Measurements from ENCODE around the gene LRRC74A.

Gene LRRC74A

GRCh38 chr14:76855066-76855465 is 28.9 kb downstream of the LRRC74A start:
- no peak for DNase-seq

- DNase-seq: no peak
Observed at GRCh38 chr14:76856769-76857168, 30.6 kb downstream of the LRRC74A start.

- DNase-seq: no peak
Observed at GRCh38 chr14:76861574-76862255, 35.5 kb downstream of the LRRC74A start.

GRCh38 chr14:76862546-76863282 is 36.5 kb downstream of the LRRC74A start:
- DNase-seq: no peak

GRCh38 chr14:76863724-76864407 is 37.7 kb downstream of the LRRC74A start:
- no peak for DNase-seq

- DNase-seq: no peak
Observed at GRCh38 chr14:76866456-76866855, 40.2 kb downstream of the LRRC74A start.

GRCh38 chr14:76867516-76868453 is 41.6 kb downstream of the LRRC74A start:
- peak; percentile 11 for DNase-seq

GRCh38 chr14:76868454-76869170 is 42.4 kb downstream of the LRRC74A start:
- no peak for DNase-seq

GRCh38 chr14:76870166-76870565 is 44.0 kb downstream of the LRRC74A start:
- DNase-seq: no peak

GRCh38 chr14:76872796-76873432 is 46.7 kb downstream of the LRRC74A start:
- peak; percentile 64 for DNase-seq

- no peak for DNase-seq
Observed at GRCh38 chr14:76874734-76875133, 48.5 kb downstream of the LRRC74A start.

GRCh38 chr14:76876076-76876475 is 49.9 kb downstream of the LRRC74A start:
- peak; percentile 24 for DNase-seq

- DNase-seq: no peak
Observed at GRCh38 chr14:76877871-76878270, 51.7 kb downstream of the LRRC74A start.

GRCh38 chr14:76880449-76880848 is 54.2 kb downstream of the LRRC74A start:
- no peak for DNase-seq

GRCh38 chr14:76881348-76881747 is 55.1 kb downstream of the LRRC74A start:
- no peak for DNase-seq

GRCh38 chr14:76882651-76883050 is 56.4 kb downstream of the LRRC74A start:
- no peak for DNase-seq

GRCh38 chr14:76883447-76883846 is 57.2 kb downstream of the LRRC74A start:
- no peak for DNase-seq

- no peak for DNase-seq
Observed at GRCh38 chr14:76884394-76884793, 58.2 kb downstream of the LRRC74A start.

- no peak for DNase-seq
Observed at GRCh38 chr14:76884853-76885276, 58.7 kb downstream of the LRRC74A start.

- no peak for DNase-seq
Observed at GRCh38 chr14:76887191-76887590, 61.0 kb downstream of the LRRC74A start.

GRCh38 chr14:76891391-76891790 is 65.2 kb downstream of the LRRC74A start:
- no peak for DNase-seq

Data from T-helper 9 cell (primary cell).